Left forelimb (tissue), 1 donor: ENCODE data around the gene NRIP3.

Source experiments
- DNase-seq: peaks from one replicate; pipeline ENCODE4 v3.0.0-alpha.2; 2018; ENCODE audit warnings: low spot score

Gene NRIP3

GRCh38 chr11:9003573-9004182, at the start of gene NRIP3:
NRIP3 (minus strand) TSS chr11:9004001; CDS start chr11:9003935, 66 bp downstream.
- peak; percentile 81 for DNase-seq

GRCh38 chr11:9052316-9052715, 48.5 kb upstream of the NRIP3 start:
- no peak for DNase-seq

- DNase-seq: no peak
Observed at GRCh38 chr11:9049959-9050358, 46.2 kb upstream of the NRIP3 start.

- DNase-seq: no peak
Observed at GRCh38 chr11:9047964-9048523, 44.2 kb upstream of the NRIP3 start.

GRCh38 chr11:9046481-9046880, 42.7 kb upstream of the NRIP3 start:
- no peak for DNase-seq

GRCh38 chr11:9042488-9042887, 38.7 kb upstream of the NRIP3 start:
- DNase-seq: no peak

GRCh38 chr11:9041747-9042146, 37.9 kb upstream of the NRIP3 start:
- no peak for DNase-seq

- DNase-seq: no peak
Observed at GRCh38 chr11:9040410-9040809, 36.6 kb upstream of the NRIP3 start.

GRCh38 chr11:9039863-9040262, 36.1 kb upstream of the NRIP3 start:
- no peak for DNase-seq

GRCh38 chr11:9039198-9039597, 35.4 kb upstream of the NRIP3 start:
- DNase-seq: no peak

GRCh38 chr11:9038541-9038940, 34.7 kb upstream of the NRIP3 start:
- DNase-seq: no peak

- no peak for DNase-seq
Observed at GRCh38 chr11:9037963-9038362, 34.2 kb upstream of the NRIP3 start.

GRCh38 chr11:9037046-9037780, 33.4 kb upstream of the NRIP3 start:
- DNase-seq: no peak

- no peak for DNase-seq
Observed at GRCh38 chr11:9030601-9031000, 26.8 kb upstream of the NRIP3 start.

GRCh38 chr11:9029422-9029821, 25.6 kb upstream of the NRIP3 start:
- no peak for DNase-seq

- DNase-seq: no peak
Observed at GRCh38 chr11:9028581-9028980, 24.8 kb upstream of the NRIP3 start.

- no peak for DNase-seq
Observed at GRCh38 chr11:9025101-9025850, 21.5 kb upstream of the NRIP3 start.

GRCh38 chr11:9022961-9023680, 19.3 kb upstream of the NRIP3 start:
- DNase-seq: no peak

GRCh38 chr11:9020916-9021315, 17.1 kb upstream of the NRIP3 start:
- DNase-seq: no peak

GRCh38 chr11:9019861-9020260, 16.1 kb upstream of the NRIP3 start:
- no peak for DNase-seq

GRCh38 chr11:9017773-9018172, 14.0 kb upstream of the NRIP3 start:
- no peak for DNase-seq
